ENCODE data around the gene PRDM2.

The PRDM2 gene

DNA sequence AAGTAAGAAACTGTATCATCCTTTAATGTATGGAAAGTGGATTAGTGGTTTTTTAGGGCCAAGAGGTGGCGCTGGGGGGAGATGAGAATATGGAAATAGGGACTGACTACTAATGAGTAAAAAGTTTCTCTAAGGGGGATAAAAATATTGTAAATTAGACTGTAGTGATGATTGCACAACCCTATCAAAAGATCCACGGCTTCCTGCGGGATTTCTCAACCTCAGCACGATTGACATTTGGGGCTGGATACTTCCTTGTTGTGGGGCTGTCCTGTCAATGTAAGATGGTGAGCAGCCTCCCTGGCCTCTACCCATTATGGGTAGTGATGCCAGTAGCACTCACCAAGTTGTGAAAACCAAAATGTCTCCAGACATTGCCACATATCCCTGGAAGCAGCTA, 36.0 kb upstream of the PRDM2 start:
- in situ Hi-C loops (cut with HindIII; ENCODE audit: low sequenced_read_pairs) = no loop called here
- TF ChIP-seq, protein P1, sequence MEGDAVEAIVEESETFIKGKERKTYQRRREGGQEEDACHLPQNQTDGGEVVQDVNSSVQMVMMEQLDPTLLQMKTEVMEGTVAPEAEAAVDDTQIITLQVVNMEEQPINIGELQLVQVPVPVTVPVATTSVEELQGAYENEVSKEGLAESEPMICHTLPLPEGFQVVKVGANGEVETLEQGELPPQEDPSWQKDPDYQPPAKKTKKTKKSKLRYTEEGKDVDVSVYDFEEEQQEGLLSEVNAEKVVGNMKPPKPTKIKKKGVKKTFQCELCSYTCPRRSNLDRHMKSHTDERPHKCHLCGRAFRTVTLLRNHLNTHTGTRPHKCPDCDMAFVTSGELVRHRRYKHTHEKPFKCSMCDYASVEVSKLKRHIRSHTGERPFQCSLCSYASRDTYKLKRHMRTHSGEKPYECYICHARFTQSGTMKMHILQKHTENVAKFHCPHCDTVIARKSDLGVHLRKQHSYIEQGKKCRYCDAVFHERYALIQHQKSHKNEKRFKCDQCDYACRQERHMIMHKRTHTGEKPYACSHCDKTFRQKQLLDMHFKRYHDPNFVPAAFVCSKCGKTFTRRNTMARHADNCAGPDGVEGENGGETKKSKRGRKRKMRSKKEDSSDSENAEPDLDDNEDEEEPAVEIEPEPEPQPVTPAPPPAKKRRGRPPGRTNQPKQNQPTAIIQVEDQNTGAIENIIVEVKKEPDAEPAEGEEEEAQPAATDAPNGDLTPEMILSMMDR (IDR thresholded peaks at IDR 0.05; ENCODE audit: low read depth, low read length, missing control alignments) = no peak
- H3K4me3 ChIP-seq (ENCODE audit: low read depth, low read length) = no peak overlapping the region
- no peak for DNase-seq (ENCODE audit: low read depth)

DNA sequence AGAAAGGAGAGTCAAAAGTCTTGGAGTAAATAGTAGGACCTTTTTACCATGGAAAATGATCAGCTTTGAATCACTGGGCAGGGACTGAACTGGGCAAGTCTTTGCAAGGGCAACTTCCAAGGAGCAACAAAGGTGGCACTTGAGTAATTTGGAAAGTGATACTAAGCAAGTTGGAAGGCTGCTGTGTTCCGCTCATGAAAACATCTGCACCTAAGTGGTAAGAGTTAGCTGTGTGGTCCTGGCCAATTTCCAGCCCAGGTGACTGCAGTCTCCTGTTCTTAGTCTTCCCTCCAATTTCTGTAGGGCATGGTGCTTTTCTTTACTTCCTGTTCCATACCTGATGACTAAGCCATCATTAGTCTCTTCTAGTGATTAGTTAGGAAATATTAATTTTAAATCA, 35.5 kb upstream of the PRDM2 start:
- DNase-seq (ENCODE audit: low read depth) = no peak
- in situ Hi-C loops (cut with HindIII; ENCODE audit: low sequenced_read_pairs) = no loop called here
- no peak overlapping the region for H3K4me3 ChIP-seq (ENCODE audit: low read depth, low read length)
- TF ChIP-seq, protein P1 (IDR thresholded peaks at IDR 0.05; ENCODE audit: low read depth, low read length, missing control alignments) = no peak

DNA sequence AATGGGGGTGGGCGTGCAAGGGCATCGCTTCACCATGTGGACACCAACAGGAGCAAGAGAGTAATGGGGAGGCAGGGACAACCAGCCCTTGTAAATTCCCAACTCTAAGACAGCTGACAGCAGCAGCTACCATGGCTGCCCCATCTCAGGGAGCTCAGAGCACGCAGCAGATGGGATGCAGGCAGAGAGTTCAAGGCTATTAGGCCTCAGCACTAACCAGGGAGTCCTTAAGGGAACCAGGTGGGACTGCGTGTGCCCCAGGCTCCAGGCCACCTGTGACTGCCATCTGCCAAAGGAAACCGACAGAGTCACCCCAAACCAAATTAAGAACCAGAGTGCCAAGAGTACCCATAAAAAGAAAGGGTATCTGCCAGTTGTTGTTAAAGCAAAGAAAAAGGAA, 33.7 kb upstream of the PRDM2 start:
- in situ Hi-C loops (cut with HindIII; ENCODE audit: low sequenced_read_pairs) = no loop called here

DNA sequence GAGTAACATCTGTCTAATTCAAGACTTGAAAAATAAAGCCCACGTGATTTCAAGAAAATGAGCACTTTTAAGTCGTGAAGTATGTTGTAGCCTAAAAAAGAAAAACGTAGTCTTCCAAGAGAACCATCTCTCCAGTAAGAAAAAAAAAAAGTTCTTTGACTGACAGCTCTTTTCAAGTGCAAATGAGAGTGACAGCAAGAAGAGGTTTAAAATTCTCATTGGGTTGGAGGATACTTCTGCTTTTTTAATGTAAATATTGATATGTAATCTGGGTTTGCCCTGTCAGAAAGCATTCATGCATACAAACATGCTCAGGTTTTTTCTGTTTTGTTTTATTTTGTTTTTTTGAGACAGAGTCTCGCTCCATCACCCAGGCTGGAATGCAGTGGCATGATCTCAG, 32.3 kb upstream of the PRDM2 start:
- TF ChIP-seq, protein P1 (IDR thresholded peaks at IDR 0.05; ENCODE audit: low read depth, low read length, missing control alignments) = no peak
- no peak overlapping the region for H3K4me3 ChIP-seq (ENCODE audit: low read depth, low read length)
- no peak for DNase-seq (ENCODE audit: low read depth)
- in situ Hi-C loops (cut with HindIII; ENCODE audit: low sequenced_read_pairs) = no loop called here

More for the DNA sequence above, 33.7 kb upstream of the PRDM2 start:
- H3K4me3 ChIP-seq (ENCODE audit: low read depth, low read length) = no peak overlapping the region
- TF ChIP-seq, protein P1 (IDR thresholded peaks at IDR 0.05; ENCODE audit: low read depth, low read length, missing control alignments) = no peak
- no peak for DNase-seq (ENCODE audit: low read depth)

DNA sequence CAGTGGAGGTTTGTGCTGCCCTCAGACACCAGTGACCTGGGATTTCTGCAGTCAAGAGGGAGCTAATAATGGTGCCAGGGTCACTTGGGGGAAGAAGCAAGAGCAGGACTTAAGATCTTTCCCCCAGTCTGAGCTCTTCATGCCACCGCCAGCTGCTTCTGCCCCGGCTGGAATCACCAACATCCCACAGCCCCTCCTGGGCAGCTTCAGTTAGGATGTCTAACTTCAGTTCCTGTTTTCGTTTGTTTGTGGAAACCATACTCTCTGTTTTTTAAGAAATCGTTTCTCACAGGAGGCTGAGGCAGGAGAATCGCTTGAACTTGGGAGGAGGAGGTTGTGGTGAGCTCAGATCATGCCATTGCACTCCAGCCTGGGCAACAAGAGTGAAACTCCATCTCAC, 25.6 kb upstream of the PRDM2 start:
- DNase-seq (ENCODE audit: low read depth) = no peak
- H3K4me3 ChIP-seq (ENCODE audit: low read depth, low read length) = no peak overlapping the region
- TF ChIP-seq, protein P1 (IDR thresholded peaks at IDR 0.05; ENCODE audit: low read depth, low read length, missing control alignments) = no peak
- in situ Hi-C loops (cut with HindIII; ENCODE audit: low sequenced_read_pairs) = no loop called here

DNA sequence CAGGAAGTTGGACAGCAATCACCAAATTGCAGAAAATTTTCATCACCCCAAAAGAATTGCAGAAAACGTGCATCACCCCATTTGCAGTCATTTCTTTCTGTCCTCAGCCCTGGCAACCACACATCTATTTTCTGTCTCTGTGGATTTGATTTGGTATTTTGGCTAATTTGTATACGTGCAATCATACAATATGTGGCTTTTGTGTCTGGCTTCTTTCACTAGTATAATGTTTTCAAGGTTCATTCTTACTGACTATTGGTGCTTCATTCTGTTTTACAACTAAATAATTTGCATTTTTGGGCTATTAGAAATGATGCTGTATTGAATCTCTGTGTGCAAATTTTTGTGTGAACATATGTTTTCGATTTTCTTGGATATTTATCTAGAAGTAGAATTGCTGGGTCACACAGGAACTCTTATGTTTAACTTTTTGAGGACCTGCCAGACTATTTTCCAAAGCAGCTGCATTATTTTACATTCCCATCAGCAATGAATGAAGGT, 24.8 kb upstream of the PRDM2 start:
- no peak for DNase-seq (ENCODE audit: low read depth)
- in situ Hi-C loops (cut with HindIII; ENCODE audit: low sequenced_read_pairs) = no loop called here
- H3K4me3 ChIP-seq (ENCODE audit: low read depth, low read length) = no peak overlapping the region
- TF ChIP-seq, protein P1 (IDR thresholded peaks at IDR 0.05; ENCODE audit: low read depth, low read length, missing control alignments) = no peak

DNA sequence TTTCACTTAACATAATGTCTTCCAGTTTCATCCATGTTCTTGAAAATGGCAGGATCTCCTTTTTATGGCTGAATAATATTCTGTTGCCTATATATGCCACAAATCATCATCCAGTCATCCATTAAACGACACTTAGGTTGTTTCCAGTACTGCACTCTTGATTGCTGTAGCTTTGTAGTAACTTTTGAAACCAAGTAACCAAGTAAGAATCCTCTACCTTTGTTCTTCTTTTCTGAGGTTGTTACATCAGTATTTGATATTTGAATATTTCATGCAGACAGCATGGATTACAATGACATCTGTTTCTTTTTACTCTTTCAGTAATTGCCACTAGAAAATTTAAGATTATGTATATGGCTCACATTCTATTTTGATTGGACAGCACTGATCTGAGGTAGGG, 22.1 kb upstream of the PRDM2 start:
- TF ChIP-seq, protein P1 (IDR thresholded peaks at IDR 0.05; ENCODE audit: low read depth, low read length, missing control alignments) = no peak
- no peak overlapping the region for H3K4me3 ChIP-seq (ENCODE audit: low read depth, low read length)
- in situ Hi-C loops (cut with HindIII; ENCODE audit: low sequenced_read_pairs) = no loop called here
- no peak for DNase-seq (ENCODE audit: low read depth)
